ENCODE data around the gene ARMC3. TPM values are rescaled to one million over a fixed set of nuclear protein-coding genes. Genes with fewer than 3 reads are reported as not detected.
A peak's percentile ranks its signal among the peaks of the same experiment; 100 is the strongest.
"Not testable (repeated sequence)": the region's sequence is repeated elsewhere in the genome, so short reads cannot be mapped to it uniquely, and the experiment has no call there.

Gene ARMC3, protein sequence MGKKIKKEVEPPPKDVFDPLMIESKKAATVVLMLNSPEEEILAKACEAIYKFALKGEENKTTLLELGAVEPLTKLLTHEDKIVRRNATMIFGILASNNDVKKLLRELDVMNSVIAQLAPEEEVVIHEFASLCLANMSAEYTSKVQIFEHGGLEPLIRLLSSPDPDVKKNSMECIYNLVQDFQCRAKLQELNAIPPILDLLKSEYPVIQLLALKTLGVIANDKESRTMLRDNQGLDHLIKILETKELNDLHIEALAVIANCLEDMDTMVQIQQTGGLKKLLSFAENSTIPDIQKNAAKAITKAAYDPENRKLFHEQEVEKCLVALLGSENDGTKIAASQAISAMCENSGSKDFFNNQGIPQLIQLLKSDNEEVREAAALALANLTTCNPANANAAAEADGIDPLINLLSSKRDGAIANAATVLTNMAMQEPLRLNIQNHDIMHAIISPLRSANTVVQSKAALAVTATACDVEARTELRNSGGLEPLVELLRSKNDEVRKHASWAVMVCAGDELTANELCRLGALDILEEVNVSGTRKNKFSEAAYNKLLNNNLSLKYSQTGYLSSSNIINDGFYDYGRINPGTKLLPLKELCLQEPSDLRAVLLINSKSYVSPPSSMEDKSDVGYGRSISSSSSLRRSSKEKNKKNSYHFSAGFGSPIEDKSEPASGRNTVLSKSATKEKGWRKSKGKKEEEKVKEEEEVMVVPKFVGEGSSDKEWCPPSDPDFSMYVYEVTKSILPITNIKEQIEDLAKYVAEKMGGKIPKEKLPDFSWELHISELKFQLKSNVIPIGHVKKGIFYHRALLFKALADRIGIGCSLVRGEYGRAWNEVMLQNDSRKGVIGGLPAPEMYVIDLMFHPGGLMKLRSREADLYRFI
- total RNA-seq (2014; rRNA removed; shearing (Covaris generic); ENCODE audit: low replicate concordance), result 4.0 and 5.2 TPM in 2 replicates

- in situ Hi-C loops (cut with HindIII; ENCODE audit: low pct_unique_long_range_greater_than_20kb, low sequenced_read_pairs), result no loop called here
- DNase-seq (ENCODE audit: low read depth), result peak; percentile 83
These were observed at the start of gene ARMC3 for GRCh38 chr10:22927661-22928403. Gene ARMC3, plus strand, starts transcription at chr10:22928053. Its CDS starts 3,944 bp downstream, at chr10:22931997.

GRCh38 chr10:22891797-22892196 is 36.1 kb upstream of the ARMC3 start:
- in situ Hi-C loops (cut with HindIII; ENCODE audit: low pct_unique_long_range_greater_than_20kb, low sequenced_read_pairs), result no loop called here
- no peak for DNase-seq (ENCODE audit: low read depth)

- in situ Hi-C loops (cut with HindIII; ENCODE audit: low pct_unique_long_range_greater_than_20kb, low sequenced_read_pairs), result no loop called here
- no peak for DNase-seq (ENCODE audit: low read depth)
These were observed 34.1 kb upstream of the ARMC3 start for GRCh38 chr10:22893781-22894180.

GRCh38 chr10:22894714-22895113 is 33.1 kb upstream of the ARMC3 start:
- no peak for DNase-seq (ENCODE audit: low read depth)

GRCh38 chr10:22895252-22895651 is 32.6 kb upstream of the ARMC3 start:
- in situ Hi-C loops (cut with HindIII; ENCODE audit: low pct_unique_long_range_greater_than_20kb, low sequenced_read_pairs), result no loop called here
- DNase-seq (ENCODE audit: low read depth), result no peak

More at GRCh38 chr10:22894714-22895113, 33.1 kb upstream of the ARMC3 start:
- in situ Hi-C loops (cut with HindIII; ENCODE audit: low pct_unique_long_range_greater_than_20kb, low sequenced_read_pairs), result no loop called here

GRCh38 chr10:22897371-22897770 is 30.5 kb upstream of the ARMC3 start:
- no peak for DNase-seq (ENCODE audit: low read depth)
- in situ Hi-C loops (cut with HindIII; ENCODE audit: low pct_unique_long_range_greater_than_20kb, low sequenced_read_pairs), result no loop called here

DNA sequence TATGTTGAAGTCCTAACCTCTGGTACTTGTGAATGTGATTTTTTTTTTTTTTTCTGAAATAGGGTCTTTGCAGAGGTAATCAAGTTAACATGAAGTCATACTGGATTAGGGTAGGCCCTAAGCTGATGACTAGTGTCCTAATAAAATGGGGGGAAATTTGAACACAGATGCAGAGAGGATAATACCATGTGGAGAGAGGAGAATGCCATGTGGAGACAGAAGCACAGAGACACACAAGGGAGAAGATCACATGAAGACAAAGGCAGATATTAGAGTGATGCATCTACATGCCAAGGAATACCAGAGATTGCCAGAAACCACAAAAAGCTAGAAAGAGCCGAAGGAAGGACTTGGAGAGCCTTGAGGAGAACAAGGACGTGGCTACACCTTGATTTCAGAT is 28.5 kb upstream of the ARMC3 start:
- in situ Hi-C loops (cut with HindIII; ENCODE audit: low pct_unique_long_range_greater_than_20kb, low sequenced_read_pairs), result no loop called here
- DNase-seq (ENCODE audit: low read depth), result no peak

- in situ Hi-C loops (cut with HindIII; ENCODE audit: low pct_unique_long_range_greater_than_20kb, low sequenced_read_pairs), result no loop called here
- DNase-seq (ENCODE audit: low read depth), result no peak
These were observed 28.1 kb upstream of the ARMC3 start for GRCh38 chr10:22899775-22900174.

- in situ Hi-C loops (cut with HindIII; ENCODE audit: low pct_unique_long_range_greater_than_20kb, low sequenced_read_pairs), result no loop called here
- no peak for DNase-seq (ENCODE audit: low read depth)
These were observed 26.8 kb upstream of the ARMC3 start for GRCh38 chr10:22900841-22901601.

DNA sequence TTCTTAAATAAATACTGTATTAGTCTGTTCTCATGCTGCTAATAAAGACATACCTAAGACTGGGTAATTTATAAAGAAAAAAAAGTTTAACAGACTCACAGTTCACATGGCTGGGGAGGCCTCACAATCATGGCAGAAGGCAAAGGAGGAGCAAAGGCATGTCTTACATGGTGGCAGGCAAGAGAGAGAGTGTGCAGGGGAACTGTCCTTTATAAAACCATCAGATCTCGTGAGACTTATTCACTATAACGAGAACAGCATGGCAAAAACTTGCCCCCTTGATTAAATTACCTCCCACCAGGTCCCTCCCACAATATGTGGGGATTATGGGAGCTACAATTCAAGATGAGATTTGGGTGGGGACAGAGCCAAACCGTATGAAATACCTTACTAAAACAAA is 25.7 kb upstream of the ARMC3 start:
- DNase-seq (ENCODE audit: low read depth); in situ Hi-C loops (cut with HindIII; ENCODE audit: low pct_unique_long_range_greater_than_20kb, low sequenced_read_pairs): not testable (repeated sequence)

- no peak for DNase-seq (ENCODE audit: low read depth)
- in situ Hi-C loops (cut with HindIII; ENCODE audit: low pct_unique_long_range_greater_than_20kb, low sequenced_read_pairs), result no loop called here
These were observed 24.2 kb upstream of the ARMC3 start for GRCh38 chr10:22903694-22904093.

DNA sequence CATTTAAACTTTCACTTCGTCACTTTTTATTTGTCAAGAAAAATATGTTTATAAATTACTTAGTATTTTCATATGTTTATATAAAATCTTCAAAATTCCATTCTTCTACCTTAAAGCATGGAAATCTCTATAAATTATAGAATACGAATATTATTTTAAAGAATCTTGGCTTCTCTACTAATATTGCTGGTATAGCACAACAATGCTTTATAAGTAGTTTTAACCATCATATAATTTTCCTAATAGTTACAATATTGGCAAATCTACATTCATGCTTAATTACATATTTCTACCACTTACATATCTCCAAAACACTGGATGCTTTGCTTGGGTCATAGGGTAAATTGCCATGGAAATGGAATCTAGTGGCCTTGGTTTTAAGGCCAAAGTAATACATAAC is 21.1 kb upstream of the ARMC3 start:
- in situ Hi-C loops (cut with HindIII; ENCODE audit: low pct_unique_long_range_greater_than_20kb, low sequenced_read_pairs), result no loop called here
- DNase-seq (ENCODE audit: low read depth), result no peak

GRCh38 chr10:22908837-22909236 is 19.0 kb upstream of the ARMC3 start:
- in situ Hi-C loops (cut with HindIII; ENCODE audit: low pct_unique_long_range_greater_than_20kb, low sequenced_read_pairs), result no loop called here
- DNase-seq (ENCODE audit: low read depth), result no peak

DNA sequence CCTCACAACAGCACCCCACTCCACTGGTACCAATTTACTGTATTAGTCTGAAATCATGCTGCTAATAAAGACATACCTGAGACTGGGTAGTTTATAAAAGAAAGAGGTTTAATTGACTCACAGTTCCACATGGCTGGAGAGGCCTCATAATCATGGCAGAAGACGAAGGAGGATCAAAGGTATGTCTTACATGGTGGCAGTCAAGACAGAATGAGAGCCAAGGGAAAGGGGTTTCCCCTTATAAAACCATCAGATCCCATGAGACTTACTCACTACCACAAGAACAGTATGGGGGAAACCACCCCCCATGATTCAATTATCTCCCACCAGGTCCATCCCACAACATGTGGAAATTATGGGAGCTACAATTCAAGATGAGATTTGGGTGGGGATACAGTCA is 18.2 kb upstream of the ARMC3 start:
- in situ Hi-C loops (cut with HindIII; ENCODE audit: low pct_unique_long_range_greater_than_20kb, low sequenced_read_pairs), result not testable (repeated sequence)

DNA sequence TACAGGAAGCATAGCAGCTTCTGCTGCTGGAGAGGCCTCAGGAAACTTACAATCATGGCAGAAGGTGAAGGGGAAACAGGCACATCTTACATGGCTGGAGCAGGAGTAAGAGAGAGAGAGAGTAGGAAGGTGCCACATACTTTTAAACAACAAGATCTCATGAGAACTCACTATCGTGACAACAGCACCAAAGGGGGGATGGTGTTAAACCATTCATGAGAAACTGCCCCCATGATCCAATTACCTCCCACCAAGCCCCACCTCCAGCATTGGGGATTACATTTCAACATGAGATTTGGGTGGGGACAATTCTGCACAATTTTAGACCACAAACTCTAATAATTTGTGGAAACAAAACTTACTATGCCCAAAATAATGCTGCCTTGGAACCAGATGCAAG is 16.8 kb upstream of the ARMC3 start:
- no peak for DNase-seq (ENCODE audit: low read depth)
- in situ Hi-C loops (cut with HindIII; ENCODE audit: low pct_unique_long_range_greater_than_20kb, low sequenced_read_pairs), result no loop called here

More for the DNA sequence above, 18.2 kb upstream of the ARMC3 start:
- DNase-seq (ENCODE audit: low read depth), result not testable (repeated sequence)

GRCh38 chr10:22911889-22912762 is 15.7 kb upstream of the ARMC3 start:
- DNase-seq (ENCODE audit: low read depth), result no peak
- in situ Hi-C loops (cut with HindIII; ENCODE audit: low pct_unique_long_range_greater_than_20kb, low sequenced_read_pairs), result no loop called here

- DNase-seq (ENCODE audit: low read depth), result no peak
- in situ Hi-C loops (cut with HindIII; ENCODE audit: low pct_unique_long_range_greater_than_20kb, low sequenced_read_pairs), result no loop called here
These were observed 15.0 kb upstream of the ARMC3 start for GRCh38 chr10:22912763-22913384.

Data from Caki2 (cell line).